ENCODE data around the gene NAGK.

Gene NAGK

GRCh38 chr2:71117063-71117462, 48.6 kb downstream of the NAGK start:
- no peak for DNase-seq

- no peak for DNase-seq
Measured at GRCh38 chr2:71120195-71120594, 51.7 kb downstream of the NAGK start.

- no peak for DNase-seq
Measured at GRCh38 chr2:71121479-71121878, 53.0 kb downstream of the NAGK start.

GRCh38 chr2:71122387-71123298, 54.2 kb downstream of the NAGK start:
- DNase-seq: no peak

GRCh38 chr2:71125506-71126294, 57.3 kb downstream of the NAGK start:
- no peak for DNase-seq

GRCh38 chr2:71126957-71127356, 58.5 kb downstream of the NAGK start:
- DNase-seq: no peak

Measured in NCI-H146 (cell line).